Activated CD4-positive, alpha-beta T cell treated with anti-CD3 and anti-CD28 coated beads, Interleukin-2, Interleukin-6, amounts not matched to agents 100 ng/mL and 50 ng/mL, durations not matched to agents 16 hours and 8 hours (primary cell): ENCODE measurements around the gene MSL1.
A peak's percentile ranks its signal among the peaks of the same experiment; 100 is the strongest.

Experiments used
- DNase-seq: peaks from one replicate; pipeline ENCODE4 v3.0.0-alpha.2; 2020

The MSL1 gene

DNA sequence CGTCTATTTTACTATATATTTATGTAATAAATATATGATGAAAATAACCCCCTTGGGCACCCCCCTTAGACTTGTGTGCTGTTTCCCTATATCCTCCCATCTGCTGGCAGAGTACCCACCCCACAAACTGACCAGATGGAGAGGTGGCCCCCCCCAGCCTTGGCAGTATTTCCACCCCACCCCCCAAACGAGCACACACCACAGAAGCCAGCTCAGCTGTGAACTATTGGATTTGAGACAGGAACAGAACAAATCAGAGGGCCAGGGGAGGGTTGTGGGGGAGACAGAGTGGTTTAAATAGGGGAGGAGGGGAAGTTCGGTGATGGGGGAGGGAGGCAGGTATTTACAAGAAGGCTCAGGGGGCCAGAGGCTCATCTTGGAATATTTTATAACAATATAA, 29.2 kb upstream of the MSL1 start:
- no peak for DNase-seq

- no peak for DNase-seq
These were observed 28.7 kb upstream of the MSL1 start for GRCh38 chr17:40093005-40093579.

DNA sequence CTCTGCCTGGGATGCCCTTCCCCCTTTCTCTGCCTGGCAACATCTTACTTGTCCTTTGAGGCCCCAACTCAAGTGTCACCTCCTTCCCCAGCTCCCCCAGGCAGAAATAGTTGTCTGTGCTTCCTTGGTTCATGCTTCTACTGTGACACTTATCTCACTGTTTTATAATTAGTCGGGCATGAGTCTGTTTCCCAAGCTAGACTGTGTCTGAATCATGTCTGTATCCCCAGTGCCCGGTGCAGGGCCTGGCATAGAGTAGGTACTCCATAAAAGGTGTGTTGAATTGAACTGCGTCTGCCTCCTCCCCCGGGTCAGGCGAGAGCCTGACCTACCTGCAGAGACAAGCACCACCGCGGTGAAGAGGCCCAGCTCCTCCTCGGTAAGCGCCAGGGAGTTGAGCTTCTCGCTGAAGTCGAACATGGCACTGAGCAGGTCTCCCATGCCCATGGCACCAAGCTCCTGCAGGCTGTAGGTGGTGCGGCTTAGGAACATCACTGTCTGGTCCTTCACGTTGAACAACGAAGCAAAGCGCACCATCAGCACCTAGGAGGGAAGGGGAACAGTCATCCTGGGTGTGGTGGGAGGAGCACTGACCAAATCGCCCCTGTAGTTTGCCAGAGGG, 28.1 kb upstream of the MSL1 start:
- DNase-seq: no peak

- no peak for DNase-seq
These were observed 26.9 kb upstream of the MSL1 start for GRCh38 chr17:40094874-40095273.

GRCh38 chr17:40095351-40095943, 26.3 kb upstream of the MSL1 start:
- DNase-seq: no peak

- DNase-seq: peak; percentile 99
These were observed 25.6 kb upstream of the MSL1 start for GRCh38 chr17:40095944-40096791.

DNA sequence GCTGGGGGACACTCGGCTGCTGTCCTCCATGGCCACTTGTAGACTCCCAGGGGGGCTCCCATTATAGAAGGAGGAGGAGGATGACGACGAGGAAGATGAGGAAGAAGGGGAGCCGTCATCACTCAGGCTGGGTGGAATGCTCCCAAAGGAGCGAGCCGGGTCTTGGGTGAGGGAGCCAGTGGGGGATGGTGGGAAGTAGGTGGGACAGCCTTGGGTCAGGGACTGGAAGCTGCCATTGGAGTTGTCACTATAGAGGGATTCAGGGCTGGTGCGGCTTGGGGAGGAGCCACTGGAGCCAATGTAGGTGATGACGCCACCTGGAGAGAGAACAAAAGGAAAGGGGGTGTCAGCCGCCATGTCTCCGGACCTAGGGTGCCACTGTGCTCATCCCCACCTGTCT, 24.7 kb upstream of the MSL1 start:
- DNase-seq: no peak

- peak; percentile 37 for DNase-seq
These were observed 23.6 kb upstream of the MSL1 start for GRCh38 chr17:40097931-40098845.

DNA sequence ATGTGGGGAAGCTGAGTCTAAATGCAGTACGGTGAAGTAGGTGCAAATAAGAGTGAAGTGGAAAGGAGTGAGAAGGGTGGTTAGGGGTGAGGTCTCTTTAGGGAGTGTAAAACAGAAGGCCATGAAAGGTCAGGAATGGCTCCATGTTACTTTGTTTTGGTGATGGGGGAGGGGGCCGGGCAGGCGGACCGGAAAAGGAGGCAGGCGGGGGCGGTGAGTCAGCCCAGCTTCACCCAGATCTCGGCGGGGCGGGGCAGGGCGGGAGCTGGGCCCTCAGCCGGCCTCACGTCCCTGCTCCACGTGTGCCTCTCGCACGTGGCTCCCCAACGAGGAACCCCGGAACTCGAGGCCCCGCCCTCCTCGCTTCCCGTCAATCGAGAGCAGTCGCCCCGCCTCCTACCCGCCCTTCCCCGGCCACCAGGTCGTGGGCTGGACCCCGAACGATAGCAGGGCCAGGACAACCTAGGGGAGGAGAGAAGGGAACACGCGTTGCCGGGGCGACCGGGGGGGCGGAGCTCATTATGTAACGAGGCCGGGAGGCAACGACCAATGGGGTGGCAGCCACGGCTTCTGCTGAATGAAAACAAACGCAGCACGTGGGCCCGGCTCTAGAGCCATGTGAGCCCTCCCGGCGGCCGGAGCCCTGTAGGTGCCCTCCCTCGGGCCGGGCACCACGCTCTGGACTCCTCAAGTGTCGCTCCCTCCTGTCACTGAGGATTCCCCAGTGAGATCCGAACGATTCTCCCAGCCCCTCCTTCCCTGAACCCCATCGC, 22.7 kb upstream of the MSL1 start:
- DNase-seq: peak; percentile 99

GRCh38 chr17:40099619-40100418, 22.0 kb upstream of the MSL1 start:
- no peak for DNase-seq

- no peak for DNase-seq
These were observed 21.4 kb upstream of the MSL1 start, which contains the start of gene NR1D1 for GRCh38 chr17:40100419-40100668. Gene NR1D1, minus strand, starts transcription at chr17:40100589. Its CDS starts 495 bp downstream, at chr17:40100094.

DNA sequence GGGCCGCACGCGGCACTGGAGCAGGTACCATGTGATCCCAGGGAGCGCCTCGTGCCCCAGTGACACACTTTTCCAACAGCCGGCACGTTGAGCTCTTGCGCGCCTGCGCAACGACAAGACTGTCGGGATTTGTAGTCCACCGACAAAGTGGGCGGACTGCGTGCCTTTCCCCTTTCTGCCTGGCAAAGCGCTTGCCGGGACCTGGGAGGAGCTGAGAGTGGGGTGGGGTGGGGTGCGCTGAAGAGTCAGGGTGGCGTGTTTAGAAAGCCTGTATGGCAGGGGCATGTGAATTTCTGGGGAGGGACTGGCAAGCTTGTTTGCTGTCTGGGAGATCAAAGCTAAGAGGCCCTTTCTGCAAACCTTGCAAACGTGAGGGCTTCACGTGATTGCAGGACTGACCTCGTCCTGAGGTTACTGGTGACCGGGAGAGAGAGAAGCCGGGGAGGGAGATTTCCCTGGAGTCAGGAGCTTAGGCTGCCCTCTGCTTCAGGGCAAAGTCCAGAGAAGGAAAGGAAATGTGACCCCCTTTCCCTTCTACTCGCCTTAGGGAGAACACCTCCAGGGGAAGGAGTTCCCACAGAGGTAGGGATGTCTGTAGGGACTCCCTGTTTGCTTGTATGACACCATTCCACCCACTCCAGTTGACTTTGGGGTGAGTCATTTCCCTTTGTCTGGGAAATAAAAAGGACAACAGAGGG, 21.0 kb upstream of the MSL1 start:
- DNase-seq: peak; percentile 96

DNA sequence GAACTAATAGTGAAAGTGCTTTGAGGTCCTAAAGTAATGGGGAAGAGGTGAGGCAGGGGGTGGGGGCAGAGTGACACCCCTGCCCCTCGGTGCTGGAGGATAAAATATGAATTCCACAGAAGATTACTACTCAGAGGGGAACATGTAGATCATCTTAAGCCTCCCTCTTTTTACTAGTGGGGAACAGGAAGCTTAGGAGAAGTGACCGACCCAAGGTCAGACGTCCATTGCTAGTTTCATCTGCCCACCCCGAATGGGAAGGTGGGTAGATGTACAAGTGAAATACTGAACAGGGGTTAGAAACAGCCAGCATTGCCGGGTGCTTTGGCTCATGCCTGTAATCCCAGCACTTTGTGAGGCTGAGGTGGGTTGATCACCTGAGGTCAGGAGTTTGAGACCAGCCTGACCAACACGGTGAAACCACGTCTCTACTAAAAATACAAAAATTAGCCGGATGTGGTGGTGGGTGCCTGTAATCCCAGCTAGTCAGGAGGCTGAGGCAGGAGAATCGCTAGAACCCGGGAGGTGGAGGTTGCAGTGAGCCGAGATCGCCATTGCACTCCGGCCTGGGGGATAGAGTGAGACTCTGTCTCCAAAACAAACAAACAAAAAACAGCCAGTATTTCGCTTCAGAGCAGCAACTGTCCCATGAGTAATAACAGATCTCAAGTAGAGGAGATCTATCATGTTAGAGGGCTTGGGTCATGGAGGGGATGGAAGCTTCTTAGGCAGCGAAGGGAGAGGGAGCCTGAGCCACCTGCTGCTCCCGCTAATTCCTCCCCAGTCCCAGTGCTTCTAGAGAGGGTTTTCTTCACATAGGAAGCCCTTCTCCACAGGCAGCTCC, 20.2 kb upstream of the MSL1 start:
- DNase-seq: no peak

DNA sequence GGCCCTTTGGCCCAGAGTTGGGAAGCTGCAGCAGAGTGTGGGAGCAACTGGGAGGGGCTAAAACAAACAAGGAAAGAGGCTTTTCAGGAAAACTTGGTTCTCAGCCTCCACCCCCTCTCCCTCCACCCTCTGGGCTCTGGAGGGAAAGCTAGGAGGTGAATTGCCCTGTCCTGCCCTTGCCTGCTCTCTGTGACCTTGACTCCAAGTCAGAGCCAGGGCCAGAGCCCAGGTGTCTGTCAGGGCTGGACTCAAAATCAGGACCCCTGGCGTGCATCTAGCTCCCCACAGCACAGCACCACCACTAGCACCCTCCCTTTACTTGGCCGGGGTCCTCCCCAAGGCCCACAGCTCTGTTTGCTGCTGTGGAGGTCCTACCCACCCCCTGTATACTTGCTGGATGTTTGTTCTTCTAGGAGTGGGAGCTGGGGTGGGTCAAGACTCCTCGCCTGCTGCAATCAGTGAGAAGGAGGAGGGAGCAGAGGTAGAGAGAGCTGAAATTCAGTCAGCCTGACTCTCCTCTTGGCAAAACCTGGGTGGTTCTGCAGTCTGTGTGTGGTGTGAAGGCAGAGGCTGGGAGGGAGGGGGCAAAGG, 18.6 kb upstream of the MSL1 start:
- DNase-seq: no peak

DNA sequence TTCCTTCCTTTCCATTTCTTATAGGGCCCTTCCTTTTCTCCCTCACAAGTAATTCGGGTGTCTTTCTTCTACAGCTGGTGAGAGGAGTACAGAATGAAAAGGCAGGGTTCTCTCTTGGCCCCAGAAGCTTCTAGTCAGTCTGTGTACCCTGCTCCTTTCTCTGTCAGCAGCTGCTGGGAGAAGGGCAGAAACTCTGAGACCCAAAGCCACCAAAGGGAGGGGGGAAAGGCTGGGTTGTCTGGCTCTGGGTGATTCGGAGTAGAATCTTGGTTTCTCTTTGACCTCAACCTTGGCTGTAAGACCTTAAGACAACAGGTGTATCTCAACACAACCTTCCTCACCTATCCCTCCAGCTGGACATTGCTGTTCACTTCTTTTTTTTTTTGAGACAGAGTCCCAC, 18.1 kb upstream of the MSL1 start:
- DNase-seq: no peak

- DNase-seq: no peak
These were observed 16.9 kb upstream of the MSL1 start for GRCh38 chr17:40104594-40105486.

DNA sequence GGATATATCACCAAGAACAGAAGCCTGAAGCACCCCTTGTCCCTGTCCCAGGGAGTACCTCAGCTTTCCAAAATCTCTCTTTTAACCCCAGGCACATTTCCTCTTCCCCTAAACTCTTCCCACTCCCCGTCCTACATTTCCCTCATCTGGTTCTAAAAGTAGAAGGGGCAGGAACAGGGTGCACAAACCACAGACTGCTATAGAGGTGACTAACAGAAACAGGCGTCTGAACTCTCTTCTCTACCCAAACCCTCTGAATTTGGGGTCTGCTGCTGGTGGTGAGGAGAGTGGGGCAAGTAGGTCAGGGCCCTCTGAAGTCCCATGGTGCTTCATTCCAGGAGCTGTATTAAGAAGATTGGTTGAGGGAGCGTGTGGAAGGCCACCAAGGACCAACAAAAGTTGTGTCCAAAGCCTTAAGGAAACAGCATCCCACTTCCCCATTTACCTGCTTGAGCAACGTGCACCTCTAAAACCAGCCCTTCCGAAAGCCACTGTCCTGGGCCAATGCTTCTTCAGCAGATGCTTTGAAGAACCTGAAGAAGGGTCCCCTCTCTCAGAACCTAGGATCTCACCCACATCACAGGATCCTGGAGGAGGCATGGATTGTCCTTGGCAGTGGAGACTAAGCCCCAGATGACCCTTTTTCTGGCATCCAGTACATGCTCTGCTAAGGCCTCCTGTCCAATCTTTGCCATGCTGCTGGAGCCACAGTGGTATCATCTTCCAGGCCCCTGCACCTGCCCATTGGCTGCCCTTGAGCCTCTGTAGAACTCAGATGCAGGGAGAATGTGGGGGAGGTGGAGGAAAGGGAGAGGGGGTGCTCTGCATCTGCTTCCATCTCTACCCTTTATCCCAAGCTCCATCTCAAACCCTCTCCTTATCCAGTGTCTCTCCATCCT, 15.7 kb upstream of the MSL1 start:
- no peak for DNase-seq
